Astrocyte of the cerebellum (primary cell): ENCODE measurements around the gene DELE1.
"Not testable (repeated sequence)": the region's sequence is repeated elsewhere in the genome, so short reads cannot be mapped to it uniquely, and the experiment has no call there.

Experiments
- DNase-seq: peaks from one replicate; pipeline ENCODE4 v3.0.0-alpha.2; 2011; ENCODE audit warnings: low read depth
- H3K4me3 ChIP-seq: 2 replicates; pipeline ENCODE4 v1.5.1; 2011; ENCODE audit warnings: mild to moderate bottlenecking, low read depth, low read length, moderate library complexity
- in situ Hi-C: cut with HindIII; loops from 2 replicates; pipeline ENCODE4 v1.10.0; 2017; ENCODE audit warnings: low sequenced_read_pairs
- TF ChIP-seq, protein P1 (sequence below): IDR thresholded peaks from 2 replicates; pipeline ENCODE4 v1.5.1; 2012; ENCODE audit warnings: low read length, low read depth, moderate library complexity, mild to moderate bottlenecking; ENCODE audit errors: missing control alignments

Gene DELE1

DNA sequence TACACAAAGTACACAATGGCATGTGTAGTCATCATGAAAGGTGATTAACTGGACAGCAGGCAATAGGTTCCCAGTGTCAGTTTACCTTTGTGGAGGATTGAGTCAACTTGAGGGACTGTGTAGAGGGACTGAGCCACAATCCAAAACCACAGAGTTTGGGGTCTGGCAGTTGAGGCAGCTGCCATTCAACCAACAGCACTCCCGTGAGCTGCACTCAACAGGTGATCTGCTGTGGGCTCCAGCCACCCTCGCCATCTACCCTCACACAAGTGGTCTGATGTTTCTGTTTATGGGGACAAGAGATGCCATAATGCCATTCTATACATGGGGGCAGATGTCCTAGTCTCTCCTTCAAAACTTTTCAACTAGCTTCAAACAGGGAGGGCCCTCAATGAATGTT is 2.9 kb upstream of the DELE1 start:
- no peak overlapping the region for H3K4me3 ChIP-seq
- no peak for DNase-seq
- in situ Hi-C loops: no loop called here
- TF ChIP-seq, protein P1, sequence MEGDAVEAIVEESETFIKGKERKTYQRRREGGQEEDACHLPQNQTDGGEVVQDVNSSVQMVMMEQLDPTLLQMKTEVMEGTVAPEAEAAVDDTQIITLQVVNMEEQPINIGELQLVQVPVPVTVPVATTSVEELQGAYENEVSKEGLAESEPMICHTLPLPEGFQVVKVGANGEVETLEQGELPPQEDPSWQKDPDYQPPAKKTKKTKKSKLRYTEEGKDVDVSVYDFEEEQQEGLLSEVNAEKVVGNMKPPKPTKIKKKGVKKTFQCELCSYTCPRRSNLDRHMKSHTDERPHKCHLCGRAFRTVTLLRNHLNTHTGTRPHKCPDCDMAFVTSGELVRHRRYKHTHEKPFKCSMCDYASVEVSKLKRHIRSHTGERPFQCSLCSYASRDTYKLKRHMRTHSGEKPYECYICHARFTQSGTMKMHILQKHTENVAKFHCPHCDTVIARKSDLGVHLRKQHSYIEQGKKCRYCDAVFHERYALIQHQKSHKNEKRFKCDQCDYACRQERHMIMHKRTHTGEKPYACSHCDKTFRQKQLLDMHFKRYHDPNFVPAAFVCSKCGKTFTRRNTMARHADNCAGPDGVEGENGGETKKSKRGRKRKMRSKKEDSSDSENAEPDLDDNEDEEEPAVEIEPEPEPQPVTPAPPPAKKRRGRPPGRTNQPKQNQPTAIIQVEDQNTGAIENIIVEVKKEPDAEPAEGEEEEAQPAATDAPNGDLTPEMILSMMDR: no peak

DNA sequence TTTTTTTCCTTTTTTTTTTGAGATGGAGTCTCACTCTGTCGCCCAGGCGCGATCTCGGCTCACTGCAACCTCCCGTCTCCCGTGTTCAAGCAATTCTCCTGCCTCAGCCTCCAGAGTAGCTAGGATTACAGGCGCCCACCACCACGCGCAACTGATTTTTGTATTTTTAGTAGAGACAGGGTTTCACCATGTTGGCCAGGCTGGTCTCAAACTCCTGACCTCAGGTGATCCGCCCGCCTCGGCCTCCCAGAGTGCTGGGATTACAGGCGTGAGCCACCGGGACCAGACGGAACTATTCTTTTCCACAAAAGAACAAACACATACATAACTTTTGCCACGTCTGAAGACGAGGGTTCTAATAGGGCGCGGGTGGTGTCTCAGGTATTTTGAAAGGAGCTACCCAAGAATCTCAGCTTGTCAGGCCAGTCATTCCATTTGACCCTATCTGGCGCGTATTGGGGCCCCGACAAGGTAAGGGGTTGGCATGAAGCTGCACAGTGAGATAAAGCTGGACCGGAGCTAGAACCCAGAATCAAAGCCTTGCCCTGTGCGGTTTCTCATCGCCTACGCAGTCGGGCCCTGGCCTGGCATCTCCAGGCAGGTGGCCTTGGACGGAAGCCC is 734 bp upstream of the DELE1 start:
- DNase-seq, in situ Hi-C loops: not testable (repeated sequence)

DNA sequence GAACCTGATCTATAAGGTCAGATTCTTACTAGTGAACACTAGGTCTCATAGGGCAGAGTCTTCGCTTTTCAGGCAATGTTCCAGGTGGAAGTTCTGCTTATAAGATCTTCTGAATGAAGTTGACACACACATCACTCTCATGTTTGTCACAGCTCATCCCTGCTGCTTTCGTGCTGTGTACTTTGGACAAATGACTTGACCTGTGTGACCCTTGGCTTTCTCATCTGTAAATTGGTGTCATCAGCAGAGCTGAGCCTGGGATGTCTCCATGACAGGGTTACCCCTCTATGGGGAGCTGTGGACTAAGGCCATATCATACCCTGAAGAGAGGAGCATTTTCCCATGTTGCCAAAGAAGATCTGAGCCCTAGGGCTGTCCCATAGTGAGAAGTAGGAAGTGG is 2.8 kb downstream of the DELE1 start:
- no peak overlapping the region for H3K4me3 ChIP-seq
- TF ChIP-seq, protein P1: no peak
- in situ Hi-C loops: no loop called here
- no peak for DNase-seq

More for the DNA sequence above, 734 bp upstream of the DELE1 start:
- H3K4me3 ChIP-seq: peak overlapping the region; percentile 71

DNA sequence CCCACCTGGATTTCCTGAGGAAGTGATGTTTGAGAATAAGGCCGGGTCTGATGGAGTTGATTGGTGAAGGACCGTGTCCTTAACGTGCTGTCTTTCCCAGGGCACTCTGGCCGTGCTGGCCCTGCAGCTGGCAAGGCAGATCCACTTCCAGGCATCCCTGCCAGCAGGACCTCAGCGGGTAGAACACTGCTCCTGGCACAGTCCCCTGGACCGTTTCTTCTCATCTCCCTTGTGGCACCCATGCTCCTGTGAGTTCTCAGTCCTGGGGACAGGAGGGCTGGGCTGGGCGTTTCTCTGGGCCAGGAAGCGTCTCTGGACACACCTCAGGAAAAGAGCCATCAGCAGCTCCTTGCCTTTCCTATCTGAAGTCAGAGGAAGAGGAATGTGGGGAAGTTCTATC is 4.4 kb downstream of the DELE1 start:
- no peak overlapping the region for H3K4me3 ChIP-seq
- DNase-seq: no peak
- in situ Hi-C loops: no loop called here
- TF ChIP-seq, protein P1: no peak

DNA sequence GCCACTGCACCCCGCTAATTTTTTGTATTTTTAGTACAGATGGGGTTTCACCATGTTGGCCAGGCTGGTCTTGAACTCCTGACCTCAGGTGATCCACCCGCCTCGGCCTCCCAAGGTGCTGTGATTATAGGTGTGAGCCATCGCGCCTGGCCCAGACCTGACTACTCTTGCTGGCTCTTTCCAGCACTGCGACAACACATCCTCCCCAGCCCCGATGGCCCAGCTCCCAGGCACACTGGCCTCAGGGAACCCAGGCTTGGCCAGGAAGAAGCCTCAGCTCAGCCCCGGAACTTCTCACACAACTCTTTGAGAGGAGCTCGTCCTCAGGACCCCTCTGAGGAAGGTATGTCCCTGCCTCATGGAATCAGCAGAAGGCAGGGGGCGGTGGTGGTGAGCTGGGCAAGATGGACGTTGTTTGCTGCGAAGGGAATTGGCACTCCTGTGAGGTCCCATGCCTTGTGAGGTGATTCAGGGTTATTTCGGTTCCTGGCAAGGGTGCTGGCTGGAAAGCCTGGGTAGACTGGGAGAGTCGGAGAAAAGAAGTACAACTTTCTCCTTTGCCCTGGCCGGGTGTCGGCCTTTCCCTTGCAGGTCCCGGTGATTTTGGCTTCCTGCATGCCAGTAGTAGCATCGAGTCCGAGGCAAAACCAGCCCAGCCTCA is 5.9 kb downstream of the DELE1 start:
- H3K4me3 ChIP-seq: no peak overlapping the region
- TF ChIP-seq, protein P1: no peak
- DNase-seq: no peak
- in situ Hi-C loops: no loop called here

DNA sequence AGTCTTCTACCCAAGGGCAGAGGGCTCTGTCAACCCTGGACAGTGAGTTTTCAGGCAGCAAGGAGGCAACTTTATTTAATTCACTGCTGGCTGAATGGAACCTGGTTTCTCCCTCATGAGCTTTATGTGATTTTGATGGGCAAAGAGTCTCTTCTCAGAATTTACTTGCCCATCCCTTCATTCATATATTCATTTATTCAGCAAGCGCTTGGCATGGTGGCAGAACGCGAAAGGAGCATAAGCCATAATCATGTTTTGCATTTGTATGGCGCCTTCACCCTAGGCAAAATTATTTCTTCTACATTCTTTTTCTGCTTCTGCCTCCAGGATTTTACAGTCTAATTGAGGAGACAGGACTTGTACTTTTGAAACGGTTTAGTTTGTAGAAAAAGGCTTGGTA is 8.0 kb downstream of the DELE1 start:
- in situ Hi-C loops: no loop called here
- H3K4me3 ChIP-seq: no peak overlapping the region
- DNase-seq: no peak
- TF ChIP-seq, protein P1: no peak

DNA sequence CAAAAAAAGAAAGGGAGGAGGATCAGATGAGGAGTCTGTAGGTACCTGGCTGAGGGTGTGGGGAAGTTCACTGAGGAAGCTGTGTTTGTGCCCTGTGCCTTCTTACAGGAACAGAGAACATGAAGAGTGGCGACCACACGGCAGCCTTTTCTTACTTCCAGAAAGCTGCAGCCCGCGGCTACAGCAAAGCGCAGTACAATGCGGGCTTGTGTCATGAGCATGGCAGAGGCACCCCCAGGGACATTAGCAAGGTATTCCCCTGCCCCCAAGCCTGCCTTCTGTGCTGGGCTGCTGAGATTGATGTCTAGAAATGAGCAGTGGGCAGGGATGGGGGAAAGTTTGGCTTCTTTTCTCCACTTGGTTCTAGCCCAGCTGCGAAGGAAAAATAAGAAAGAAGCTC is 9.5 kb downstream of the DELE1 start:
- no peak overlapping the region for H3K4me3 ChIP-seq
- TF ChIP-seq, protein P1: no peak

More for the DNA sequence above, 9.5 kb downstream of the DELE1 start:
- no peak for DNase-seq
- in situ Hi-C loops: no loop called here
